Measurements from ENCODE around the gene SLC17A7.

Gene SLC17A7

DNA sequence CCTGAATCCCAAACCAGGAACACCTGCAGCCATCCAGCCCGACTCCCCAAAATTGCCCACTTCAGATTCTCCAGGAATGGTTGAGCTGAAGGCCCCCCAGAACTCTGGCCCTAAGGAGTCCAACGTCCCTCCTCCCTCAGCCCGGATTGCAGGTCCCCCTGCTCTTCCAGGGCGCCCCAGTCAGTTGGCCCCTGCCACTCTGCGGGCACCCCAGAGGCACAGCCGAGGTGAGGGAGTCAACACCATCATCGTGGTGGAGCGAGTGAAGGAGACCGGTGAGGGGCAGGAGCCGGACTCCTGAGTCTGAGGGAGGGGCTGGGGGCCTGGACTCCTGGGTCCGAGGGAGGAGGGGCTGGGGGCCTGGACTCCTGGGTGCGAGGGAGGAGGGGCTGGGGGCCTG is 14.0 kb downstream of the SLC17A7 start:
- no peak for FAIRE-seq

DNA sequence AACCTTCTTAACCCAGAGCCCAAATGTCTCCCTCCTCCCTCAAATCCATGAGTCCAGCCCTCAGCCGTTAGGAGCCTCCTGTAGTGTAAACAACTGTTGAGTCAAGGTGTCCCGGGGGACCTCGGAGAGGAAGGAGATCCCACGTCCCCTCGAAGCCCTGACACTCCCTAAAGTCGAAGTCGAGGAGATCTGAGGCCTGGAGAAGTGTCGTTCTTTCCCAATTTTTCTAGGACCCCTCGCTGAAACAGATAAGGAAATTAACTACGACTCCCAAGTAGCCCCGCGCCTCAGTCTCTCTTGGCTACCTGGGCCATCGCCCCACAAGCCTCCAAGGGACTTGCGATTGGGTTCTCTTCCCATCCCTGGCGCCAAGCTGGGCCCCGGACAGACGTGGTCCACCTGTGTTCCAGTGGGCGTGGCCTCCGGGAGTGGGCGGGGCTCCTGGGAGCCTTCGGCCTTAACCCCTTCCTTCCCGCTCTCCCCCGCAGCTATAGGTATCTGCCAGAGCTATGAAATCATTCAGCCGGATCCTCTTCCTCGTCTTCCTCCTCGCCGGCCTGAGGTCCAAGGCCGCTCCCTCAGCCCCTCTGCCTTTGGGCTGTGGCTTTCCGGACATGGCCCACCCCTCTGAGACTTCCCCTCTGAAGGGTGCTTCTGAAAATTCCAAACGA is 15.3 kb downstream of the SLC17A7 start:
- FAIRE-seq = no peak

DNA sequence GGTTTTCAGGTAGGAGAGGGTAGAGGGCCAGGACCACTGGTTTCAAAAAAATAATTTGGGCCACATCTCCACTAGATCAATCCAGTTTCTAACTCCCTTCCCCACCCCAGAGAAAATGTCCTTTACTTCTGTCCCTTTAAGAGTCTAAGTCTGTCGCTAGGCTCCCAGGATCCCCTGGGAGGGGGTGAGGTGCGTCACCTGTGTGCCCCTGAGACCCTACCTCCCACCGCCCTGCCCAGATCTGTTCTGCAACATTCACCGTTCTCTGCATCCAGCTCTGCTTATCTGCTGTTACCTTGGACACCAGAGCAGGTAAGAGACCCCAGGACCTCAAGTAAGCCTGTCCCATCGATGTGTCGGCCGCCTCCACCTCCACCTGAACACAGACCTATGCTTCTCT is 16.1 kb downstream of the SLC17A7 start, which contains the start of gene GFY:
Gene GFY (plus strand): TSS at position 211 of the 400 bp plus-strand sequence. CDS start 1,043 bp downstream, outside the sequence.
- FAIRE-seq = no peak

DNA sequence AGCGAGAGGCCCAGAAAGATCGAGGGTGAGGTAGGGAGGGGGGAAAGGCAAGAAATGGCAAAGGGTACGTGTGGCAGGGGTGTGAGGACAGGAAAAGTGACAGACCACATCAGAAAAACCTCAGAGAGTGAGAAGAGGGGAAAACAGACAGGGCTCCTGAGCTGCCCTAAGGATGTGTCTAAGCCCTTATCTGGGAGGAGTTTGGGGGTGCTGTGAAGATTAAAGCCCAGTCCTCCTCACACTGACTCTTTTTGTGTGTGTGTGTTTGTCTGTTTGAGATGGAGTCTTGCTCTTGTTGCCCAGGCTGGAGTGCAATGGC is 17.4 kb downstream of the SLC17A7 start:
- FAIRE-seq = no peak

DNA sequence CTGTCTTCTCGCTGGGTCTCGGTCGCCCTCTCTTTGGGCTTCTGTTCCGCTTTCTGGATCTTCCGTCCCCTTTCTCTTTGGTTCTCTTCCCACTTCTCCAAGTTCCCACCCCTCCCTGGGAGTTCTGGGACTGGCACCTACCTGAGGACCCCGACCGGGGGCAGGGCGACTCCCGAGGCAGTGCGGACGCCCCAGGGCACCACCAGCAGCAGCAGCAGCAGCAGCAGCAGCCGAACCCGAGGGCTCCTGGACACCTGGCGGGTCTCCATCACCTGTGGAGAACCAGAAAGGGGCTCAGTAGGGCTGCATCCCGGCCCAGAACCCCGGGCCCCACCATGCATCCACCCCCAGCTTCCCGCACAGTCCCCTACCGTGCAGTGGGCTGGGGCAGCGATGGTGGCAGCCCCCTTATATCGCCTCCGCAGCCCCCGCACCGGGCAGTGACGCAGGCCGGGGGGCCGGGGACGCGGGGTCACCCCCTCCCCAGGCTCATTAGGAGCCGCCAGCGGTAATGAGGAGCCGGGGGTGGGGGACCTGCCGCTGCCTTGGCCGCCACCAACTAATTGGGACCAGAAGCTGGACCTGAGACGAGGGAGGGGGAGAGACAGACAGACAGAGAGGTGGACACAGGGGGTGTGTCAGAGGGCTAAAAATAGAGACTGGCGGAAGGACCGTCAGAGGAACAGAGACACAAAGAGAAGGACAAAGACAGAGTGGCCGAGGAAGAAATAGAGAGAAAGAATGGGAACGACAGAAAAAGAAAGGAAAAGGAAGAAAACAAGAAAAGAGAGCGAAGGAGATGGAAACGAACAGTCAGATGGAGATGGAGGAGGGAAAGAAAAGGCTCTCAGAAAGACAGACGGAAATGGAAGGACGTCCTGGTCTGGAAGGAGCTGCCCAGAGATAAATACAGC is 18.0 kb downstream of the SLC17A7 start, which contains the start of gene PTH2:
Gene PTH2 (minus strand): TSS at position 371 of the 914 bp plus-strand sequence. CDS start 102 bp downstream, at position 269.
- FAIRE-seq = no peak

DNA sequence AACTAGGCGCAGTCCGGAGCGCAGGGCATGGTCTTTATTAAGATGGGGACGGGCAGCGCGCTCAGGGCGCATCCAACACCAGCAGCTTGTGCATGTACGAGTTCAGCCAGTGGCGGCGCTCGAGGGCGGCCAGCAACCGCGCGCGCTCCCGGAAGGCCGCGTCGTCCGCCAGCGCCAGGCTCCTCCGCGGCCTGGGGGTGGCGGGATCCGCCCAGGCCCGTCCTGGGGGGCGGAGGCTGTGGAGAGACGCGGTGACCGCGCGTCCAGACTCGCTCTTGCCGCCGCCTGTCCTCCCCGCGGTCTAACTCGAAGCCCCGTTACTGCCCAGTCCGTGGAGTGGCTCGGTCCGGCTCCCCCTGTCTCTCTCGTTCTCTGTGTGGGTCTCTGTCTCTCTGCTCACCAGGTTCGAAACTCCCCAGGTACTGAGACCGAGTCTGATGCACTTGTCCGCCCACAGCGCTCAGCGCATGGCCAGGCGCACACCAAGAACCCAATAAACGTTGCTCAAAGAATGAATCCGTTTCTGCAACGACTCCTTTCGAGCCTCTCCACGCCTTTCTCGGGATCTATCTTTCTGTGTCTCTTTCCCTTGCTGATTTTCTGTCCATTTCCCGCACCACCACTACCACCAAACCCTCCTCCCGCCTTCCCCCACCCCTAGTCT is 18.8 kb downstream of the SLC17A7 start:
- no peak for FAIRE-seq

DNA sequence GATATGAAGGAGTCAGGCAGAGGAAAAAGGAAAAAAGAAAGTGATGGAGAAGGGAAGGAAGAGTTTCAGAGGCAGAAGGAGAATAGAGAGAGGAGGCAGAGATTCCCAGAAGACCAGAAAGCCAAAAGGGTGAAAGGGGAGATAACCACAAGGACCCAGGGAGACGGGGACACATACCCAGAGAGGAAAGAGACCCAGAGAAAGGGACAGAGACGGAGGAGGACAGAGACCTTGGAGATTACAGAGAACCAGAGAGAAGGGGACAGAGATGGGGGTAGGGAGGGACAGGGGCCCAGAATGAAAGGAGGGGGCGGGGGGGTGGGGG is 19.5 kb downstream of the SLC17A7 start:
- FAIRE-seq = no peak

DNA sequence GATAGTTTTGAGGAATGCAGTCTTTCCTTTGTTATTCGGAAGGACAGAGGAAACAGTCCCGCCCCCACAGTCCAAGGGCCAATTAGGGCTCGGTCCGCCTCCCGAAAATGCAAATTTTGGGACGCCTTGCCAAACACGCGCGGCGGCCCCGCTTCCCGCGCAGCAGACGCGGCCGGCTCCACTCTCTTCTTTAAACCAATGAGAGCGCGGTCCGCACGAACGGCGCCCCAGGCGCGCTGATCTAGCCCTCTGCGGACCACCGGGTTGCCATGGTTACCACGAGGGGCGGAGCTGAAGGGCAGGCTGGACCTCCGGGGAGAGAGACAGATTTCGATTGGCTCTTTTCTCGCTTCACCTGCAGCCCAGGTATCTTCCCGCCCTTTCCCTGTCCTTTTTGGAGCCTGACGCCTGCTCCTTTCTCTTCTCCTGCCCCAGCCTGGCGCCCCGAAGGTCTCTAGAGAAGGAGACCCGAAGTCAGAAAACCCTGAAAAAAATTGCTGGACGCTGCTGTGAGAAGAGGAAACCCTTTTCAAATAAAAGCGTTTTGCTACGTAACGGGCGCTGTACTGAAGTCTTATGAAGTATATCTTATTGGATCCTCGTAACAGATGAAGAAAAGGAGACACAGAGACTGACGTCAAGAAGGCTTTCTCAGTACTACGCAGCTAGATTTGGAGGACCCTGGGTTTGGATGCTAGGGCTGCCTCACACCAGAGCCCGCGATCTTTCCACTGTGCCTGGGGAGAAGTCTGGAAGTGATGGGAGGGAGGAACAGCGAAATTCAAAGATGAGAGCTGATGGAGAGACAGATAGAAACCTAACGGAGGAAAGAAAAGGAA is 20.1 kb downstream of the SLC17A7 start:
- no peak for FAIRE-seq

DNA sequence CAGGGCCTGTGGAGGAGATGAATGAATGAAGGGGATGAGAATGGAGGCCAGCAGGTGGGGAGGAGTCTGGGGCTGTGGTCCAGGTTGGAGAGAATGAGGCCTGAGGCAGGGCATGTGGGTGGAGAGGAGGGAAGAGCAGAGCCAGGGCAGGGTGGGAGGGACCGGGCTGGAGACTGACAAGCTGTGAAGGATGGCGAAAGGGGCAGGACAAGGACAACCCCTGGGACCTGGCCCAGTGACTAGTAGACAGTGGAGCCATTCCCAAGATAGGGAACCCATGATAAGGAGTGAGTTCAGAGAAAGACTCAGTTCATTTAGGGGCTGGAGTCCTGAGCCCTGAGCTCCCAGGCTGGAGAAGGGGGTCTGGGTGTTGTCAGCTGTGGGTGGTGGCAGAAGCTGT is 21.1 kb downstream of the SLC17A7 start:
- FAIRE-seq = no peak

DNA sequence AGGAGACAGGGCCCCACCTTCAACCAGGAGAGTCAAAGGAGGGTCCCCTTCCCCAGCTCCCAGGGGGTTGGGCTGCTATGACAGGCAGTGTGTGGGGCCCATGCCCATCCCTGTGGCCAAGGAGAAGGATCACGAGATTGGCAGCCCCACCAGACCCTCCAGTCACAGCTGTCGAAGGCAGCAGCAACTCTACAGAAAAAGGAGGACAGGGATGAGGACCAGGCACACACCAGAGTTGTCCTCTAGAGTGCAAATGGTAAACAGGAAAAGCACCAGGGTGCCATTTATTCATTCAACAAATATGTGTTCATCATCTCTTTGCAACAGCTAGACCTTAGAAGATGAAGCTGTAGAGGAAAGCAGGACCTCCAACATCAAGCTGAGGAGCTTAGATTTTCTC is 22.2 kb downstream of the SLC17A7 start:
- FAIRE-seq = no peak

DNA sequence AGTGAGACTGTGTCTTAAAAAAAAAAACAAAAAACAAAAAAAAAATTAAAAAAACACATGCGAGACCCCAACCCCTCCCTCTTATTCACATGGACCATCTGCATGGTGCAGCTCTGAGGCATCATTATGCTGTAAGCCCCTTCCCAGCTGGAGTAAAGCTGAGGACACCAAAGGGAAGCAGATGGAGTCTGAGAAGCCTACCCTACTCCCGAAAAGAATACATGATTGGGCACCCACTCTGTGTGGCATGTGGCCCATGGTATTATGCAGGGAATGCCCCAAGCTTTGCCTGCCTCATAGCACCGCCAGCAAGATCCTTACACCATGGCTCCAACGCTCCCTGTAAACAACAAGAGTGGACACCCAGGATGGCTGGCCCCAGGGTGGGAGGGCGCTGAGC is 22.8 kb downstream of the SLC17A7 start:
- no peak for FAIRE-seq

DNA sequence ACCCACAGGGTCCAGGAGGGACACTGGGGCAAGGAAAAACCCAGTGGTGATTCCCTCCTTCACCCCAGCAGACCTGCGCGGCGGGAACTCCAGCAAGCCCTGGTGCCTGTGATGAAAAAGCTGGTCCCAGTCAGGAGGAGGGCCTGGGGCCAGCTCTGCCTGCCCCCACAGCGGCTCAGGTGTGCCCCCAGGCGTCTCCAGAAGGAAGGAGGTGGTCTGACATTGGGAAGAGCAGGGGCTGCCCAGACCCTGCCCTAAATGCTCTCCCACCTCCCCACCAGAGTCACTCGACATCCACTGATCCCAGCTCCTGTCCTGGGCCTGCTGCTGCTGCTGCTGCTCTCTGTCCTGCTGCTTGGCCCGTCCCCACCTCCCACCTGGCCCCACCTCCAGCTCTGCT is 24.2 kb downstream of the SLC17A7 start:
- no peak for FAIRE-seq

DNA sequence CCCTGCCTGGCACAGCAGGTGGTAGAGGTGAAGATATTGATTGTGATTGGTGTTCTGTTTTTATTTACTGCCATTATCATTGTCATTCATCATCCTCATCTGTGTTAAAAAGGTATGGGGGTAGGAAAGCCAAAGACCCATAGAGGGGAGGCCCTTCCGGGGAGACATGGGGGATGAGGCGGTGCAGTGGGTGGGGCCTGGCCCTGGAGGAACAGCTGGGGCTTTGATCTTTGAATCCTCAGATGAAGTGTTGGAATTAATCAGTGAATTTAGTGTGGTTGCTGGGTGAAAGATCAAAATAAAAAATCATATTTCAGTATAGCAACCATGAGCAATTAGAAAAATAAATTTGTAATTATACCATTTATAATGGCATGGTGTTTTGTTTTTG is 25.5 kb downstream of the SLC17A7 start:
- FAIRE-seq = no peak

DNA sequence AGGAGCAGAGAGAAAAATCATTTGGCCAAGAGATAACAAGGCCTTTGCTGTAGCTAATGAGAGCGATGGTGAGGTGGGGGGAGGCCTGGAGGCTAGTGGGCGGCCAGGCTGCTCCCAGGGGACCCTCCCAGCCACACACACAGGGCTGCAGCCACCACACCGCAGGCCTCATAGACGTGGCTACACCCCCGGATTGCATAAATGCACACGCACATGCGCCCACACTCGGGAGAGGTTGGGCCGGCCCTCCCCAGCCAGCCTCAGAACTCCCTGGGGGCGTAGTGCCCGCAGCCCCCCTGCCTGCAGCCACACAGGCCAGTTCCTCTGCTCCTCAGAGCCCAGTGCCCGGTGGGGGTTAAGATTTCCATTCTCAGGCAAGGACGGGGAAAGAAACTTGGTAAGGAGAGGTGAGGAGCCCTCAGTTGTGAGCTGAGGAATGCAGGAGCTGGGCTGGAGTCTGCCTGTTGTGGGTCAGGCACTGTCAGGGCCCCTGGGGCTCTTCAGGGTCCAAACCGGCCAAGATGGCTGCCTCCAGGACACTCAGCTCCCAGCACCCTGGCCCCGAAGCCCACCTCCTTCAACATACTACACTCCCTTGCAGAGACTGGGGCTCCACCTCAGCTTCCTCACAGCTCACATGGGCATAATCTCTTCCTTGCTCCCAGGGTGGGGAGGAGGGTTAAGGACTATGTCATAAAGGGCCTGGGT is 26.1 kb downstream of the SLC17A7 start:
- no peak for FAIRE-seq

DNA sequence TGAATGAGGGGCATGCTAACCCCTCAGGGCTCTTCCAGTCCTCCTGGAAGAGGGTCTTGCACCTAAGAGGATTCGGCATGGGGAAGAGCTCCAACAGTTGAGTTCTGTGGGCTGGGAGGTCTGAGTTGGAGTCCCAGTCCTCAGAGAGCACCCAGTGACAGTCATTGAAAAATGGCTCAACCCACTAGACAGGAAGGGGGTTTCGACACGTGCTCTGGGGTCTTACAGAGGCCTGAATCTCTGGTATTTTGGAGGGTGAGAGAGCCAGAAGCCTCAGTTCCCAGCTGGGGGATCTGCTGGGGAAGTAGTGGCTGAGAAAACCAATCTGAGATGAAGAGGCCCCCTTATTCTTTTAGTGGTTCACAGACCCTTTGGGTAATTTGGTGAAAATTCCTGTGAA is 27.1 kb downstream of the SLC17A7 start:
- FAIRE-seq = no peak

DNA sequence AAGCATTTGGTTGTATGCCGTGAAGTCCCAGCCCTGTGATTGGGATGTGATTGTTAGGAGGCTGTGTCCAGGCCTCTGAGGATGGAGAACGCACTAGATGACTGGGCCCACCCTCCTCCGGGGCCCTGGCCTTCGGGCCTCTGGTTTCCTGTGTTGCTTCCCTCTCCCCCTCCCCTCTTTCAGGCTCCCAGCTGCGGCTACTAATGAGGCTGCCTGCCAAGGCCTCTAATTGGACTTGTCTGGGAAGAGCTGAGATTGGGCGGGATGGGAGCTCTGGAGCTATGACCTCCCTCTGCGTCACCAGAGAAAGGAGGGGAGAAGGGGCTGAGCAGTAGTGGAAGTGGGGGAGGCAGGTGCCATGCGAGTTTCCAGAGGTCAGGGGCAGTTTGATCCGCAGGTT is 28.0 kb downstream of the SLC17A7 start:
- FAIRE-seq = no peak

DNA sequence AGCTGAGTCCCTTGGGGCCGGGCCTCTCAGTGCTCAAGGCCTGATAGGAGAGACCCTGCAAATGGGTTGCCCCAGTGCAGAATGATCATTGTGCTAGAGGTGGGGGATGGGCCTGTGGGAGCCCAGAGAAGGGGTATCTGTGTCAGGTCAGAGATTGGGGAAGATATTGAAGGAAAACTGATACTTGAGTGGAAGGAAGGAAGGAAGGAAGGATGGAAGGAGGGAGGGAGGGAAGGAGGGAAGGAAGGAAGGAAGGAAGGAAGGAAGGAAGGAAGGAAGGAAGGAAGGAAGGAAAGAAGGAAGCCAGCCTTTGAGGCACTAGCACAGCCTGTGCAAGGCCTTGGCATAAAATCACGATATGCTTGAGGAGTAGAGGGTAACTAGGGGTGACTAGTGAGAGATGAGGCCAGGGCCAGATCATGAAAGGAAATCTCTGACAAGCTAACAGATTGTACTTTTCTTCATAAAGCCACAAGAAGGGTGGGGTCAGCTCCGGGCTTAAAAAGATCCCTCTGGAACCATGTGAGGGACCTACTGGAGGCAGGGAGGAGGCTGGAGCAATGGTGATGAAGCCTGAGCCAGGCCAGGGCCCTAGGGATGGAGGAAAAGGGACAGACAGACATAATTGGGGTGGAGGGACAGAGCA is 29.5 kb downstream of the SLC17A7 start:
- FAIRE-seq = no peak

DNA sequence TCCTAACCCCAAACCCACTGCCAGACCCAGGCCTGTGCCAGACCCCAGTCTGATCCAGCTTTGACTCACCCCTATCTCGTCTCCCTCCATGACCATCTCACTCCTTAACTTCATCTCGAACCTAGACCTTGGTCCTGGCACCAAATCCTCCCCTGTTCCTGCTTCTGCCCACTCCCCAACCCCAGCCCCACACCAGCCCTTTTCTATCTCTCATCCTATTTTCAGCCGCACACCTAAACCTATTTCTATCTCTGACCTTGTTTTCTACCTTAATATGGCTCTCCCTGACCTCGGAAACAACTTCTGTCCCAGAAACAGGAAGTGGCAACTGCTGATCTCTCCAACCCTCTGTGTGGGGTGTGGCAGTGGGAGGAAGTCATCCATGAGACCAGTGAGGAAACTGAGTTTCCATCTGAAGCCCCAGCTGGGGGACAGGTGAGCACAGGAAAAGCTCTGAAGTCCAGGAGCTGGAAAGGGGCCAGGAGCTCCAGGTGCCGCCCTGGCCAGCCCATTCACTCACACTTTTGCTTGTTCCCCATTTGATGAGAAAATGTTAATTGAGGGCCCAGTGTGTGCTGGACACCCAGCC is 31.8 kb downstream of the SLC17A7 start:
- no peak for FAIRE-seq

DNA sequence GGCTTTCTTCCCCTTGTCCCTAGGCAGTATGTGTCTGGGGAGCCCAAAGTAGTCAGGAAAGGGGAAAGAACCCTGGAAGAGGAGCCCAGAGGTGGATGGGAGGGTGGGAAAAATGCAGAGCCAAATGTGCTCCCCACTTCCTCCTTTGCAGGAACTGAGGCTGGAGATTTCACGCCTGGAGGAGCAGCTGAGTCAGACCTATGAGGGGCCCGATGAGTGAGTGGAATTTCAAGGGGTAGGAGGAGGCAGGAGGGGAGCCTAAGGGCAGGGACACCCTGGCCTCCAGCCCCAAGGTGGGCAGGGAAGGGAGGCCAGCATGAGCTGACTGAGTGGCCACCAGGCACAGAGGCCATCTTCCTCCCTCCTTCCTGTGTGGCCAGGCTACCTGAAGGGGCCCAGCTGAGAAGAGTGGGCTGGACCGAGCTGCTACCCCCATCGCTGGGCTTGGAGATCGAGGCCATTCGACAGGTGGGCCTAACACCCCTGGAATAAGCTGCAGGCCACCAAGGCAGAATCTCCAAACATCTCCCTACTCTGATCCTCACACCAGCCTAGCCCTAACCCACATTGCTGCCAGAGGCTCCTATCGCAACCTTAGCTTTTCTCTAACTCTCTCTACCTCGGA is 32.4 kb downstream of the SLC17A7 start:
- no peak for FAIRE-seq

DNA sequence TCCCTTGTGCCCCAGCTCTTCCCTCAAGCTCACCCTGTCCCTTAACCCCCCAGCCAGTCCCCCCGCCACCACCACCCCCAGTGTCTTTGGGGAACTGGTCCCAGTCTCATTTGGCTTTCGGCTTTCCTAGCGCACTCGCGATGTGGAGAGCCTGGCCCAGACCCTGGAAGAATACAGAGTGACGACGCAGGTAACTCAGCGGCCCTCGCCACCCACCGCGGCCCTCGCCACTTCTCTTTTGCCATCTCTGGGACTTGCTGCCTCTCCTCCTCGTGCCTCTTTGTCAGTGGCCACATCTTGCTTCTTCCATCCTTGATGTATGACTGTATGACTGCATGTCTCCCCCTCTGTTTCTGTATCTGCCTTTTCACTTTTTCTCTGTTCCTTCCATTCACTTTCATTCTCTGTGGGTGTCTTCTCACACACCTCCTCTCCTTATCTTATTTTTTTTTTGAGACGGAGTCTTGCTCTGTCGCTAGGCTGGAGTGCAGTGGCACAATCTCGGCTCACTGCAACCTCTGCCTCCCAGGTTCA is 33.8 kb downstream of the SLC17A7 start:
- FAIRE-seq = no peak
